CD14-positive monocyte (primary cell): ENCODE measurements around the gene OTUD3. TPM values are rescaled to one million over a fixed set of nuclear protein-coding genes. Genes with fewer than 3 reads are reported as not detected.

Experiments used
- DNase-seq, 3 donors: peaks; one replicate each; pipeline ENCODE4 v3.0.0-alpha.2; 2011 to 2022
- H2AFZ ChIP-seq: 2 replicates; pipeline ENCODE4 v1.6.0; 2012; ENCODE audit warnings: mild to moderate bottlenecking, low read depth, low read length, inconsistent platforms; ENCODE audit not compliant: insufficient read depth, poor library complexity, severe bottlenecking
- H3K27ac ChIP-seq, 2 donors: 1 replicate in 1 of 2; 2 replicates in 1 of 2; pipeline ENCODE4 v1.5.1; 2012 to 2013; ENCODE audit warnings: low read length in 2 of 2, control low read depth in 1 of 2, inconsistent platforms in 1 of 2, low read depth in 1 of 2, mild to moderate bottlenecking in 1 of 2
- H3K27me3 ChIP-seq, 2 donors: one replicate each; pipeline versions ENCODE4 v1.6.0 to v1.6.1; 2011 to 2013; ENCODE audit warnings: low read length in 2 of 2; ENCODE audit not compliant: control insufficient read depth in 2 of 2, insufficient read depth in 2 of 2
- H3K36me3 ChIP-seq, 2 donors: replicated peaks in 1 of 2; 1 replicate in 1 of 2; 2 replicates in 1 of 2; pipeline versions ENCODE4 v1.5.1 to v1.6.1; 2012 to 2013; ENCODE audit warnings: low read length in 2 of 2, control low read depth in 1 of 2, inconsistent platforms in 1 of 2, mild to moderate bottlenecking in 1 of 2; ENCODE audit not compliant: insufficient read depth in 2 of 2, control insufficient read depth in 1 of 2
- H3K4me1 ChIP-seq, 2 donors: 1 replicate in 1 of 2; 2 replicates in 1 of 2; pipeline versions ENCODE4 v1.5.1 to v1.6.1; 2012 to 2013; ENCODE audit warnings: low read length in 2 of 2, control low read depth in 1 of 2, inconsistent platforms in 1 of 2, mild to moderate bottlenecking in 1 of 2, moderate library complexity in 1 of 2; ENCODE audit not compliant: insufficient read depth in 2 of 2, control insufficient read depth in 1 of 2
- H3K4me2 ChIP-seq: replicated peaks from 2 replicates; pipeline ENCODE3; 2012; ENCODE audit warnings: low read length, moderate library complexity, mild to moderate bottlenecking; ENCODE audit not compliant: poor library complexity, severe bottlenecking; ENCODE audit errors: extremely low read depth
- H3K4me3 ChIP-seq, 3 experiments: fragments of 200-600 bp in 1 of 3; sonication (generic) in 1 of 3; replicated peaks in 1 of 3; 1 replicate in 2 of 3; 2 replicates in 1 of 3; pipeline ENCODE4 v1.5.1; 2011 to 2013; ENCODE audit warnings: low read length in 3 of 3, mild to moderate bottlenecking in 3 of 3, control low read depth in 2 of 3, low read depth in 2 of 3, inconsistent platforms in 1 of 3, moderate library complexity in 1 of 3
- H3K79me2 ChIP-seq: 2 replicates; pipeline ENCODE4 v1.6.0; 2012; ENCODE audit warnings: mild to moderate bottlenecking, control low read depth, inconsistent platforms, low read length, moderate library complexity; ENCODE audit not compliant: insufficient read depth
- H3K9ac ChIP-seq: 2 replicates; pipeline ENCODE4 v1.6.0; 2017; ENCODE audit warnings: low read length, mild to moderate bottlenecking; ENCODE audit not compliant: insufficient read depth, poor library complexity, severe bottlenecking
- H3K9me3 ChIP-seq, 2 donors: replicated peaks in 1 of 2; 1 replicate in 1 of 2; 2 replicates in 1 of 2; pipeline versions ENCODE4 v1.5.1 to v1.6.1; 2012 to 2013; ENCODE audit warnings: low read length in 2 of 2, control low read depth in 1 of 2; ENCODE audit not compliant: control insufficient read depth in 1 of 2, insufficient read depth in 1 of 2
- H4K20me1 ChIP-seq: 2 replicates; pipeline ENCODE4 v1.6.0; 2012; ENCODE audit warnings: mild to moderate bottlenecking, low read length, control low read depth, moderate library complexity; ENCODE audit not compliant: insufficient read depth
- H3K27ac Mint-ChIP-seq, 7 donors: one replicate each; pipeline ENCODE4 v1.8.0; 2020; ENCODE audit warnings: mild to moderate bottlenecking in 7 of 7, mixed read lengths in 7 of 7, moderate library complexity in 6 of 7, inconsistent platforms in 2 of 7
- H3K27me3 Mint-ChIP-seq, 3 donors: one replicate each; pipeline ENCODE4 v1.8.0; 2021 to 2022; ENCODE audit warnings: low read depth in 3 of 3, mild to moderate bottlenecking in 3 of 3, mixed read lengths in 3 of 3, moderate library complexity in 3 of 3, inconsistent platforms in 1 of 3
- H3K36me3 Mint-ChIP-seq, 2 donors: one replicate each; pipeline ENCODE4 v1.8.0; 2020; ENCODE audit warnings: mixed read lengths in 2 of 2, inconsistent platforms in 1 of 2, mild to moderate bottlenecking in 1 of 2
- H3K4me1 Mint-ChIP-seq: one replicate; pipeline ENCODE4 v1.8.0; 2020; ENCODE audit warnings: mild to moderate bottlenecking, mixed read lengths
- H3K4me3 Mint-ChIP-seq, 2 donors: one replicate each; pipeline ENCODE4 v1.8.0; 2020; ENCODE audit warnings: mild to moderate bottlenecking in 2 of 2, mixed read lengths in 2 of 2, moderate library complexity in 1 of 2
- H3K9me3 Mint-ChIP-seq, 7 donors: one replicate each; pipeline ENCODE4 v1.8.0; 2020 to 2022; ENCODE audit warnings: mixed read lengths in 7 of 7, mild to moderate bottlenecking in 6 of 7, moderate library complexity in 6 of 7, inconsistent platforms in 2 of 7
- WGBS: methylation state at CpG from one replicate; pipeline ENCODE4 v1.1.5; 2013; ENCODE audit warnings: missing lambda C conversion rate; ENCODE audit not compliant: insufficient coverage; 5-methylcytosine and 5-hydroxymethylcytosine counted together
- intact Hi-C, 2 donors: fragments of 100-400 bp; cut with micrococcal nuclease; formaldehyde crosslinking; loops; one replicate each; pipeline versions ENCODE4 v1.15.0 to v1.15.1; 2023
- polyA plus RNA-seq, 3 donors: library from polyadenylated mRNA; depleted of rRNA in 1 of 3; unstranded in 2 of 3; stranded (reverse) in 1 of 3; fragments of 300-500 nt in 2 of 3; fragments of >200 nt in 1 of 3; fragmentation: Illumina TruSeq in 2 of 3; gene quantifications; 1 replicate in 2 of 3; 2 replicates in 1 of 3; pipeline ENCODE4 v1.2.3, GENCODE V29; 2012 to 2021
- TF ChIP-seq, protein P1 (sequence below): fragments of 200-600 bp; IDR thresholded peaks from one replicate; pipeline ENCODE4 v1.8.0; 2022; ENCODE audit warnings: antibody characterized with exemption, mild to moderate bottlenecking

OTUD3 gene
- polyA plus RNA-seq, 3 donors = 0.05 to 3.8 (median 1.2) TPM

DNA sequence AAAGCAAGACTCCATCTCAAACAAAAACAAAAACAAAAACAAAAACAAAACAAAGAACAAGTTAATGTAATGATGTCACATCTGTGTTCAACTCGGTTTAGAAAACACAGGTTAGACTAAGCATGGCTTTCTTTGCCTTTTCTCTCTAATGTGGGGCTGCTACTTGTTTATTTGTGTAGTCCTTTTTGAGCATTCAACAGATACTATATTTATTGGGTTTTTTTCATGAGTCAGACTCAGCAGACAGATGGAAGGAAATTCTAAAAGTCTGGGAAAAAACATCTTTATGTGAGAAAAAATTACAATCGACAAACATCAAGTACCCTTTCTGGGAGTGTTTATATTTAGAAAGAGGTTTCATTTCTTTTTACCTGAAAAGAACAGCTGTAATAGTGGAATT is 22.3 kb upstream of the OTUD3 start:
- DNase-seq = no peak
- intact Hi-C loops = no loop called here
- H3K27me3 ChIP-seq = peaks cover 4% of the 10 kb centered on the region in 2 donors
- H3K27ac ChIP-seq = no peak overlapping the region
- H3K36me3 Mint-ChIP-seq = no peaks in the 10 kb centered on the region
- H2AFZ ChIP-seq = no peak overlapping the region
- H3K27ac Mint-ChIP-seq = no peak overlapping the region
- no peaks in the 10 kb centered on the region for H3K9me3 ChIP-seq
- no peak overlapping the region for H3K9ac ChIP-seq
- H3K4me1 Mint-ChIP-seq = peaks cover 2% of the 10 kb centered on the region
- no peaks in the 10 kb centered on the region for H4K20me1 ChIP-seq
- H3K4me3 Mint-ChIP-seq = no peak overlapping the region
- no peak overlapping the region for H3K4me2 ChIP-seq
- peaks cover 1 to 14% (median 3%) of the 10 kb centered on the region in 7 donors for H3K9me3 Mint-ChIP-seq
- no peak overlapping the region for H3K4me3 ChIP-seq
- H3K27me3 Mint-ChIP-seq = peaks cover 7 to 12% (median 10%) of the 10 kb centered on the region in 3 donors
- no peaks in the 10 kb centered on the region for H3K4me1 ChIP-seq
- no peaks in the 10 kb centered on the region for H3K79me2 ChIP-seq
- WGBS = no CpG with 5 or more reads among the region's 2 CpGs
- no peaks in the 10 kb centered on the region for H3K36me3 ChIP-seq
- TF ChIP-seq, protein P1, sequence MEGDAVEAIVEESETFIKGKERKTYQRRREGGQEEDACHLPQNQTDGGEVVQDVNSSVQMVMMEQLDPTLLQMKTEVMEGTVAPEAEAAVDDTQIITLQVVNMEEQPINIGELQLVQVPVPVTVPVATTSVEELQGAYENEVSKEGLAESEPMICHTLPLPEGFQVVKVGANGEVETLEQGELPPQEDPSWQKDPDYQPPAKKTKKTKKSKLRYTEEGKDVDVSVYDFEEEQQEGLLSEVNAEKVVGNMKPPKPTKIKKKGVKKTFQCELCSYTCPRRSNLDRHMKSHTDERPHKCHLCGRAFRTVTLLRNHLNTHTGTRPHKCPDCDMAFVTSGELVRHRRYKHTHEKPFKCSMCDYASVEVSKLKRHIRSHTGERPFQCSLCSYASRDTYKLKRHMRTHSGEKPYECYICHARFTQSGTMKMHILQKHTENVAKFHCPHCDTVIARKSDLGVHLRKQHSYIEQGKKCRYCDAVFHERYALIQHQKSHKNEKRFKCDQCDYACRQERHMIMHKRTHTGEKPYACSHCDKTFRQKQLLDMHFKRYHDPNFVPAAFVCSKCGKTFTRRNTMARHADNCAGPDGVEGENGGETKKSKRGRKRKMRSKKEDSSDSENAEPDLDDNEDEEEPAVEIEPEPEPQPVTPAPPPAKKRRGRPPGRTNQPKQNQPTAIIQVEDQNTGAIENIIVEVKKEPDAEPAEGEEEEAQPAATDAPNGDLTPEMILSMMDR = no peak

DNA sequence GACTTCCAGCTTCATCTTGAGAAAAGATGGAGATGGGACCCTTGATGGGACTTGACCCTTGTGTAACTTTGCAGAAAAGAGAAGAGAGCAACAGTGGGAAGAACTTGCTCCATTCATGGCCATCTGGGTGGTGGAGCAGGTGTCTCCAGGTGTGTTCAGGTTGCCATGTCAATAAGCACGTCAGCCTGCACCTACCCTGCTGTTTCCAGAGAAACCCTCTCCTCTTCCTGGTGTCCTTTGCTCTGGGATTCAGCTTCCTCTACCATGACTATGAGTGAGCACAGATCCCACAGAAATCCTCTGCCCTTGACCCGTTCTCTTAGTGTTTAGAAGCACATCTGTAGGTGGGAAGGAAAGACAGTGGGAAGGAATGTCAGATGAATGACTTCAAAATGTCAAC is 21.8 kb upstream of the OTUD3 start:
- Mint-ChIP-seq H3K27me3 (peaks cover 7 to 12% (median 10%) of the 10 kb centered on the region in 3 donors), H3K4me3 (no peak overlapping the region)
- no peak for DNase-seq

More for the DNA sequence above, 21.8 kb upstream of the OTUD3 start:
- no peak overlapping the region for H3K27ac Mint-ChIP-seq
- peaks cover 2% of the 10 kb centered on the region for H3K4me1 Mint-ChIP-seq
- no peak overlapping the region for H3K9ac ChIP-seq
- no peak overlapping the region for H3K4me2 ChIP-seq
- no peak overlapping the region for H2AFZ ChIP-seq
- H3K9me3 Mint-ChIP-seq = peaks cover under 1 to 15% (median 4%) of the 10 kb centered on the region in 7 donors
- no peak overlapping the region for H3K4me3 ChIP-seq
- no peaks in the 10 kb centered on the region for H3K79me2 ChIP-seq
- H3K27ac ChIP-seq = no peak overlapping the region
- H3K36me3 ChIP-seq = no peaks in the 10 kb centered on the region
- no CpG with 5 or more reads among the region's 2 CpGs for WGBS
- H3K36me3 Mint-ChIP-seq = no peaks in the 10 kb centered on the region
- H4K20me1 ChIP-seq = no peaks in the 10 kb centered on the region
- peaks cover 4 to 5% of the 10 kb centered on the region in 2 donors for H3K27me3 ChIP-seq
- no peaks in the 10 kb centered on the region for H3K4me1 ChIP-seq
- peaks cover 0 to 1% of the 10 kb centered on the region in 2 donors for H3K9me3 ChIP-seq
- intact Hi-C loops = no loop called here
- TF ChIP-seq, protein P1 = no peak
